Adrenal gland (tissue), 12 donors: ENCODE data around the gene SLC8A3. TPM values are rescaled to one million over a fixed set of nuclear protein-coding genes. Genes with fewer than 3 reads are reported as not detected.

Experiments used
- DNase-seq, 7 donors: peaks; one replicate each; pipeline ENCODE4 v3.0.0-alpha.2; 2019 to 2020
- H3K27ac ChIP-seq, 5 donors: fragments of 200-600 bp; sonication (generic) in 4 of 5; 1 replicate in 3 of 5; 2 replicates in 2 of 5; pipeline versions ENCODE4 v1.5.1 to v1.8.0; 2016 to 2020; ENCODE audit warnings: mild to moderate bottlenecking in 1 of 5
- H3K27me3 ChIP-seq: fragments of 200-600 bp; 2 replicates; pipeline ENCODE4 v1.8.0; 2021
- H3K36me3 ChIP-seq, 2 donors: fragments of 200-600 bp; replicated peaks in 1 of 2; 1 replicate in 1 of 2; 2 replicates in 1 of 2; pipeline versions ENCODE4 v1.5.1 to v1.8.0; 2018 to 2022
- H3K4me1 ChIP-seq, 2 donors: fragments of 200-600 bp; replicated peaks in 1 of 2; 1 replicate in 1 of 2; 2 replicates in 1 of 2; pipeline versions ENCODE4 v1.5.1 to v1.8.0; 2018 to 2021
- H3K4me3 ChIP-seq, 4 donors: fragments of 200-600 bp; sonication (generic) in 3 of 4; one replicate each; pipeline ENCODE4 v1.5.1; 2016 to 2018
- H3K9me3 ChIP-seq, 3 donors: fragments of 200-600 bp; sonication (generic) in 1 of 3; replicated peaks in 1 of 3; 1 replicate in 2 of 3; 2 replicates in 1 of 3; pipeline versions ENCODE4 v1.5.1 to v1.8.0; 2016 to 2021
- CTCF ChIP-seq, 6 experiments: fragments of 450-650 bp in 4 of 6; fragments of 200-600 bp in 2 of 6; sonication (generic) in 1 of 6; IDR thresholded peaks; 1 replicate in 5 of 6; 2 replicates in 1 of 6; pipeline versions ENCODE4 v1.5.1 to v1.8.0; 2016 to 2021; ENCODE audit warnings: antibody characterized with exemption in 6 of 6, mild to moderate bottlenecking in 2 of 6, moderate library complexity in 1 of 6
- POLR2A ChIP-seq, 2 donors: fragments of 450-650 bp; IDR thresholded peaks; one replicate each; pipeline ENCODE4 v1.6.1; 2017; ENCODE audit warnings: antibody characterized with exemption in 2 of 2, mild to moderate bottlenecking in 2 of 2, moderate library complexity in 1 of 2
- WGBS, 4 donors: extraction: QIAGEN DNeasy Blood & Tissue Kit in 2 of 4; methylation state at CpG; one replicate each; pipeline versions ENCODE4 v1.1.5 to v1.1.7; 2013 to 2017; 5-methylcytosine and 5-hydroxymethylcytosine counted together
- intact Hi-C, 2 donors: fragments of 100-400 bp; cut with DNase I; formaldehyde crosslinking; loops; one replicate each; pipeline versions ENCODE4 v1.14.1 to v1.15.0; 2022 to 2023
- polyA plus RNA-seq, 3 donors: library from polyadenylated mRNA; stranded (reverse); fragments of 200-250 nt in 2 of 3; fragments of 350-450 nt in 1 of 3; fragmentation: Illumina TruSeq in 1 of 3; extraction: RNeasy Lipid Tissue Mini Kit (QIAGEN cat#74804) in 1 of 3; gene quantifications; one replicate each; pipeline ENCODE4 v1.2.3, GENCODE V29; 2013 to 2014
- total RNA-seq, 9 donors: library from RNA; depleted of rRNA in 4 of 9; stranded (reverse); fragments of >200 nt in 4 of 9; fragments of 120-200 nt in 1 of 9; fragmentation: NEBNext Ultra II Directional in 1 of 9; extraction: Animal tissue kit (Norgen Biotek cat#: 25700) in 1 of 9; gene quantifications; one replicate each; pipeline versions ENCODE4 v1.1.0 to v1.2.4, GENCODE V29; 2013 to 2023
- donor health status: healthy with polysubstance abuse.
- donor health status: Bipolar disorder and iron deficiency.
- donor health status: DM: yes; HTN: yes; CAD: no.
- donor health status: DM: no; HTN: no; CAD: no.
- donor health status: DM: no; HTN: no; CAD: no.
- donor health status: DM: yes; HTN: yes; CAD: no.

Gene SLC8A3
- total and polyA plus RNA-seq, 12 donors: 0.08 to 2.1 (median 0.62) TPM; not detected in 4

DNA sequence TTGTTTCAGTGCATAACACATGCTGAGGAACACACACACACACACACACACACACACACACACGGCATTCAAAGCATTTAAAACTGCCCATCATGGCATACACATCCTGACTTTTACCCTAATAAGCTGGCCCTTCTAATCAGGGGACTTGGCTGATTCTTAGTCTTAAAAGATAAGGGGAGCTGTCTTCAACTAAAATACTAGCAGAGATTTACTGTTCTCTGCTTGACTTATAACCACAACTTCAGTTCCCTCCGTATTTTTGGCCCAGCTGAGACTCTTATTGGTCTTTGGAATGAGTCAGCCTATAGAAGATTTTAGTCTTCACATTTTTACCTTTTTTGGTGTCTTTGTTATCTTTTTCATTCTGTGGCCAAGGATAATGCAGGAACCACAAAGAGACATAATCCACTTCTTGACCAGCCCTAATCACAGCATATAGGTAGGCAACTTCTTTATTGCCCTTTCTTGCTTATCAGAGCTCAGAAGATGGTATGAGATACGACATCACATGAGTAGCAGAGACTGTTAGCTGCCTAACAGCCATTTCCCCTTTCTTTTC, 25.1 kb upstream of the SLC8A3 start:
- WGBS, 4 donors: 17 to 39% (median 29%) methylated on average over 3 of the region's 3 CpGs
- Histone ChIP-seq H3K9me3 (no peaks in the 10 kb centered on the region), H3K36me3 (no peaks in the 10 kb centered on the region), H3K4me3 (no peak overlapping the region), H3K27ac (no peak overlapping the region), H3K27me3 (no peaks in the 10 kb centered on the region), H3K4me1 (no peaks in the 10 kb centered on the region)
- TF ChIP-seq POLR2A (IDR thresholded peaks at IDR 0.05): no peak
- no peak for TF ChIP-seq CTCF (IDR thresholded peaks at IDR 0.05)
- intact Hi-C loops: no loop called here
- DNase-seq: no peak

DNA sequence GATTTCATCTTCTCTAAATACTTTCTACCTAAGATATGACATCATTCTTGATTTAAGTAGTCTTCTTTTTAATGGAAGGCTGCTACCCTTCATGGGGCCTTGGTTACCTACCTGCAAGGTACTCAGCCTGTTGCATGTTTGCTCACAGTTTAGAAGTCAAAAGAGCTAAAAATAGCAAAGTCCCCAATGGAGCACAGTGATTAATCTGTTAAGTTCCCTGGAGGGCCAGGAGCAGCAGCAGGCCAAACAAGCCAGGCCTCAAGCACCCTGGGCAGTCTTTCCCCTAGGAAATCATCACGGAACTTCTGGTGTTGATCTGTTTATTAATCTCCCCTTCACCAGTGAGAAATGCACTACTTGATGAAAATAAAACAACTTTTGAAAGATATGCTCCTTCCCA, 24.0 kb upstream of the SLC8A3 start:
- DNase-seq: no peak
- H3K9me3 ChIP-seq: no peaks in the 10 kb centered on the region
- TF ChIP-seq CTCF (IDR thresholded peaks at IDR 0.05) (no peak), POLR2A (IDR thresholded peaks at IDR 0.05) (no peak)
- no peak overlapping the region for H3K27ac ChIP-seq
- H3K36me3 ChIP-seq: no peaks in the 10 kb centered on the region
- intact Hi-C loops: no loop called here
- no peaks in the 10 kb centered on the region for H3K4me1 ChIP-seq
- H3K4me3 ChIP-seq: no peak overlapping the region
- 62 to 78% (median 71%) methylated on average over 1 of the region's 1 CpG for WGBS, 4 donors
- H3K27me3 ChIP-seq: no peaks in the 10 kb centered on the region

DNA sequence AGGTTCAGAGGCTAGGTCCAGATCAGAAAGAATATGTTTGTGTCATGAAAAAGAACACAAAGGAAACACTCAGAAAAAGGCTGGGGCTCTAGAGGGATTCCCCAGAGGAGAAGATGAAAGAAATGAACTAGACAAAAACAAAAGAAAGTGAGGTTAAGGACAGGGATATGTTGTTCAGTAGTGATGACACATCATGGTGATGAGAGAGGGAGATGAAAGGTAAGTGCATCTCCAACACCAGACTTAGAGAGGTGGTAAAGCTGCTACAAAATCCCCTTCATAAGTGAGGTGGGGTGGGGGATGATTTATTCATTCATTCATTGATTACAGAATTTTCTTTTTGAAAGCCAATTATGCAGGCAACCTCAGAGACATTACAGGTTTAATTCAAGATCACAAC, 19.6 kb upstream of the SLC8A3 start:
- Histone ChIP-seq H3K27ac (no peak overlapping the region), H3K9me3 (no peaks in the 10 kb centered on the region), H3K36me3 (no peaks in the 10 kb centered on the region), H3K4me3 (no peak overlapping the region), H3K4me1 (no peaks in the 10 kb centered on the region), H3K27me3 (peaks cover 4% of the 10 kb centered on the region)
- intact Hi-C loops: no loop called here
- DNase-seq: no peak
- TF ChIP-seq CTCF (IDR thresholded peaks at IDR 0.05): no peak
- TF ChIP-seq POLR2A (IDR thresholded peaks at IDR 0.05): no peak

- TF ChIP-seq CTCF (IDR thresholded peaks at IDR 0.05): no peak
- TF ChIP-seq POLR2A (IDR thresholded peaks at IDR 0.05): no peak
- WGBS, 4 donors: 74 to 78% (median 77%) methylated on average over 4 of the region's 4 CpGs
- Histone ChIP-seq H3K4me1 (no peaks in the 10 kb centered on the region), H3K27ac (no peak overlapping the region), H3K4me3 (no peak overlapping the region), H3K9me3 (no peaks in the 10 kb centered on the region), H3K36me3 (no peaks in the 10 kb centered on the region), H3K27me3 (peaks cover 8% of the 10 kb centered on the region)
- DNase-seq: no peak
- intact Hi-C loops: no loop called here
Measured at GRCh38 chr14:70203686-70204085, 14.9 kb upstream of the SLC8A3 start.
